Mucosa of rectum (tissue), 2 donors: ENCODE measurements around the gene C1QTNF8.

Experiments used
- H3K27ac ChIP-seq, 2 donors: one replicate each; pipeline ENCODE4 v1.7.0; 2013; ENCODE audit warnings: inconsistent platforms in 2 of 2, low read depth in 2 of 2, low read length in 2 of 2
- H3K27me3 ChIP-seq, 2 donors: one replicate each; pipeline ENCODE4 v1.7.0; 2013; ENCODE audit warnings: low read length in 2 of 2; ENCODE audit not compliant: control insufficient read depth in 2 of 2, insufficient read depth in 2 of 2
- H3K36me3 ChIP-seq, 2 donors: one replicate each; pipeline ENCODE4 v1.7.0; 2013; ENCODE audit warnings: low read length in 2 of 2; ENCODE audit not compliant: control insufficient read depth in 2 of 2, insufficient read depth in 2 of 2
- H3K4me1 ChIP-seq, 2 donors: one replicate each; pipeline ENCODE4 v1.7.0; 2013; ENCODE audit warnings: low read length in 2 of 2, mild to moderate bottlenecking in 1 of 2; ENCODE audit not compliant: control insufficient read depth in 2 of 2, insufficient read depth in 2 of 2
- H3K4me3 ChIP-seq, 2 donors: one replicate each; pipeline ENCODE4 v1.7.0; 2013; ENCODE audit warnings: low read length in 2 of 2
- H3K9ac ChIP-seq, 2 donors: one replicate each; pipeline ENCODE4 v1.7.0; 2013; ENCODE audit warnings: low read length in 2 of 2, low read depth in 1 of 2, mild to moderate bottlenecking in 1 of 2
- H3K9me3 ChIP-seq, 2 donors: one replicate each; pipeline ENCODE4 v1.7.0; 2013; ENCODE audit warnings: low read length in 2 of 2; ENCODE audit not compliant: control insufficient read depth in 2 of 2
- donor health status: healthy.
- donor health status: Normal muscosa, but diverticular disease.

C1QTNF8 gene

DNA sequence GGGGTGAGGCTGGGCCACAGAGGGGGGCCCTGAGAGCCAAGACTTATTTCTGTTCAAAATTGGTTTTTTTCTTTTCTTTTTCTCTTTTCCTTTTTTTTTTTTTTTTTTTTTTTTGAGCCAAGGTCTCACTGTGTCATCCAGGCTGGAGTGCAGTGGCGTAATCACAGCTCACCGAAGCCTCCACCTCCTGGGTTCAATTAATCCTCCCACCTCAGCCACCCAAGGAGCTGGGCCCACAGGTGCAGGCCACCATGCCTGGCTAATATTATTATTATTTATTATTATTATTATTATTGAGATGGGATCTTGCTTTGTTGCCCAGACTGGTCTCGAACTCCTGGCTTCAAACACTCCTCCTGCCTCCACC, 39.4 kb upstream of the C1QTNF8 start:
- Histone ChIP-seq H3K4me3 (no peak overlapping the region), H3K36me3 (no peaks in the 10 kb centered on the region), H3K4me1 (peaks cover 0 to 2% of the 10 kb centered on the region in 2 donors), H3K27ac (no peak overlapping the region), H3K9ac (no peak overlapping the region), H3K27me3 (peaks cover 2 to 10% of the 10 kb centered on the region in 2 donors), H3K9me3 (no peaks in the 10 kb centered on the region)

- H3K9ac ChIP-seq: no peak overlapping the region
- H3K36me3 ChIP-seq: no peaks in the 10 kb centered on the region
- H3K27me3 ChIP-seq: peaks cover 2 to 10% of the 10 kb centered on the region in 2 donors
- no peak overlapping the region for H3K4me3 ChIP-seq
- no peak overlapping the region for H3K27ac ChIP-seq
- peaks cover 0 to 2% of the 10 kb centered on the region in 2 donors for H3K4me1 ChIP-seq
- no peaks in the 10 kb centered on the region for H3K9me3 ChIP-seq
These were observed 38.9 kb upstream of the C1QTNF8 start for GRCh38 chr16:1134776-1135458.

GRCh38 chr16:1133810-1134520, 37.9 kb upstream of the C1QTNF8 start:
- no peaks in the 10 kb centered on the region for H3K36me3 ChIP-seq
- H3K4me3 ChIP-seq: no peak overlapping the region
- no peak overlapping the region for H3K9ac ChIP-seq
- H3K27ac ChIP-seq: no peak overlapping the region
- H3K4me1 ChIP-seq: peaks cover 0 to 2% of the 10 kb centered on the region in 2 donors
- peaks cover 2 to 10% of the 10 kb centered on the region in 2 donors for H3K27me3 ChIP-seq
- H3K9me3 ChIP-seq: no peaks in the 10 kb centered on the region

GRCh38 chr16:1133271-1133670, 37.2 kb upstream of the C1QTNF8 start:
- peaks cover 0 to 2% of the 10 kb centered on the region in 2 donors for H3K4me1 ChIP-seq
- no peaks in the 10 kb centered on the region for H3K36me3 ChIP-seq
- H3K9ac ChIP-seq: no peak overlapping the region
- peaks cover 2 to 10% of the 10 kb centered on the region in 2 donors for H3K27me3 ChIP-seq
- H3K27ac ChIP-seq: no peak overlapping the region
- no peak overlapping the region for H3K4me3 ChIP-seq
- no peaks in the 10 kb centered on the region for H3K9me3 ChIP-seq

DNA sequence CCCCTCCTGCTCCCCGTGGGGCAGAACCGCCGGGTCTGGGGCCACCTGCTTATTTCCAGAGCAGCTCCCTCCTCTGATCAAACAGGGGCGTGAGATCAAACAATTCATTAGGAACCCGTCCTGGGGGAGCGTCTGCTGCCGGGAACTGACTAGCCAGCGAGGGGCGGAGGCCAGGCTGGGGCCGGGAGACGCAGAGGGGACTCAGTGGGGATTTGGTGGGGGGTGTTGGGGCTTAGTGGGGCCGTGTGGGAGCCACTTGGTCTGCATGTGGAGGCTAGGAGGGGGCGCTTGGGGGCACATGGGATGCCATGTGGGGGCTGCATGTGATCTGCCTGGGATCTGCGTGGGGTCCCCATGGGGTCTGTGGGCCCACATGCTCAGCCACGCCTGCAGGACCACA, 36.4 kb upstream of the C1QTNF8 start:
- no peak overlapping the region for H3K27ac ChIP-seq
- no peak overlapping the region for H3K4me3 ChIP-seq
- H3K9me3 ChIP-seq: no peaks in the 10 kb centered on the region
- H3K9ac ChIP-seq: no peak overlapping the region
- no peaks in the 10 kb centered on the region for H3K36me3 ChIP-seq
- H3K4me1 ChIP-seq: peaks cover 0 to 2% of the 10 kb centered on the region in 2 donors
- H3K27me3 ChIP-seq: peaks cover 2 to 10% of the 10 kb centered on the region in 2 donors

DNA sequence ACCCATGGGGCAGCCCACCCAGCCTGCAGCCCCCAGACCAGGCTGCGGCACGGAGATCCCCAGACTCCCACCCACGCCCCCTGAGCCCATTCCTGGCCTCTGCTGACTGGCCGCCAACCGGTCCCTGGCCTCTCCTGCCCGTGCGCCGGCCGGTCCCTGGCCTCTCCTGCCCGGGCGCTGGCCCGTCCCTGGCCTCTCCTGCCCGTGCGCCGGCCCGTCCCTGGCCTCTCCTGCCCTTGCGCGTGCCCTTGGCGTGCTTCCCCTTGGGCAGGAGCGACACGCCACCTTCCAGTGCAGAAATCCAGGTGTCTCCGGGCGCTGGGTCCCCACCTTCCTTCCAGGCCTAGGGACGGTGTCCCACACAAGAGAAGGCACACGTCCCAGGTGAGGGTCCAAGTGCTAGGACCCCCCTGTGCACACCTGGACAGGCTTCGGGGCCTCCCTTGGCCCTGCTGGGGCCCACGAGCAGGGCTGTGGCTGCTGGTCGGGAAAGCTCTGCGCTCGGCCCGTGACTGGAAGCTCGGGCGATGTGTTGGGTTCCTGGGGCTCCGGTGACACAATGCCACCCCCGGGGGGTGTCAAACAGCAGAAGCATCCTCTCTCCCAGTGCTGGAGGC, 35.4 kb upstream of the C1QTNF8 start:
- H3K27me3 ChIP-seq: peaks cover 2 to 10% of the 10 kb centered on the region in 2 donors
- H3K4me3 ChIP-seq: no peak overlapping the region

GRCh38 chr16:1130382-1130781, 34.3 kb upstream of the C1QTNF8 start:
- peaks cover 0 to 8% of the 10 kb centered on the region in 2 donors for H3K27me3 ChIP-seq
- H3K9ac ChIP-seq: no peak overlapping the region
- no peaks in the 10 kb centered on the region for H3K4me1 ChIP-seq
- H3K27ac ChIP-seq: no peak overlapping the region
- no peaks in the 10 kb centered on the region for H3K36me3 ChIP-seq
- H3K4me3 ChIP-seq: no peak overlapping the region
- H3K9me3 ChIP-seq: no peaks in the 10 kb centered on the region

More for the DNA sequence above, 35.4 kb upstream of the C1QTNF8 start:
- Histone ChIP-seq H3K4me1 (peaks cover 0 to 2% of the 10 kb centered on the region in 2 donors), H3K27ac (no peak overlapping the region), H3K9ac (no peak overlapping the region), H3K9me3 (no peaks in the 10 kb centered on the region), H3K36me3 (no peaks in the 10 kb centered on the region)

- H3K4me1 ChIP-seq: no peaks in the 10 kb centered on the region
- no peak overlapping the region for H3K4me3 ChIP-seq
- H3K9me3 ChIP-seq: no peaks in the 10 kb centered on the region
- H3K36me3 ChIP-seq: no peaks in the 10 kb centered on the region
- no peak overlapping the region for H3K27ac ChIP-seq
- no peak overlapping the region for H3K9ac ChIP-seq
- peaks cover 0 to 8% of the 10 kb centered on the region in 2 donors for H3K27me3 ChIP-seq
These were observed 33.3 kb upstream of the C1QTNF8 start for GRCh38 chr16:1129106-1129960.

DNA sequence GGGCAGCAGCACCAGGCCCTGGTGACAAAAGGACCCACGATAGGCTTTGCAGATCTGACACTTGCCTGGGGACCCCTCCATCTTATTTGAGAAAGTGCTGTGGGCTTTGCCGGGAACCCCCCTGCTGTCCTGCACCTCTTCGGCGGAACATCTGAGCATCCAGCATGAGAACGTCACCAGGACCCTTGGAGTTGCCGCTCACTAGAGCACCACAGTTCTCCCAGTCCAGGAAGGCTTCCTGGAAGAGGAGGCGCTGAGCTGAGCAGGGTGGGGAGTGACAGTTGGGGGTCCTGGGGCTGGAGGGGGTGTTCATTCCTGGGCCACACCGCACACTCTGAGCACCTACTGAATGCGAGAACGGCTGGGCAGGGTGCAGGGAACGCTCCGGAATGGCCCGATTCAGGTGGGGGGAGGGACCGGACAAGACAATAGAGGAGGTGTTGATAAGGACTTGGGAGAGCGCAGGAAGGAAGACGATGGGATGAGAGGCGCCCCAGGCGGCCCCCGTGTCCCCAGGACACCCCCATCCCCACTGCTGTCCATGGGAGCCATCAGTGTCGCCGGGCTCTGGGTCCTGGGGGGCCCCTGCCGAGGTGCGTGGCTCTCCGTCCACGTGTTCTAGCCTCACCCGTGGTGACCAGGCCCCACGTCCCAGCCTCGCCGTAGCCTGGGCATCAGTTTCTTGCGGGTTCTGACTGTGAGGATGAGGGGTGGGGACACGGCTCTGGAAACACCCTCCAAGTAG, 32.1 kb upstream of the C1QTNF8 start:
- H3K27ac ChIP-seq: no peak overlapping the region
- no peaks in the 10 kb centered on the region for H3K27me3 ChIP-seq
- no peak overlapping the region for H3K9ac ChIP-seq
- H3K4me3 ChIP-seq: no peak overlapping the region
- no peaks in the 10 kb centered on the region for H3K36me3 ChIP-seq
- H3K4me1 ChIP-seq: no peaks in the 10 kb centered on the region
- H3K9me3 ChIP-seq: no peaks in the 10 kb centered on the region
